ENCODE results near the gene DUOX2.

GRCh38 chr15:45118996-45119395, 5.0 kb upstream of the DUOX2 start:
- no peak for TF ChIP-seq SP1 (IDR thresholded peaks at IDR 0.05)
- no peak for TF ChIP-seq HDGF (IDR thresholded peaks at IDR 0.05; ENCODE audit: borderline replicate concordance)
- TF ChIP-seq CTBP1 (IDR thresholded peaks at IDR 0.05; ENCODE audit: borderline replicate concordance), result no peak
- TF ChIP-seq LEF1 (IDR thresholded peaks at IDR 0.05; ENCODE audit: borderline replicate concordance), result no peak
- no peak for TF ChIP-seq BHLHE40 (IDR thresholded peaks at IDR 0.05; ENCODE audit: borderline replicate concordance)
- TF ChIP-seq, protein P1, sequence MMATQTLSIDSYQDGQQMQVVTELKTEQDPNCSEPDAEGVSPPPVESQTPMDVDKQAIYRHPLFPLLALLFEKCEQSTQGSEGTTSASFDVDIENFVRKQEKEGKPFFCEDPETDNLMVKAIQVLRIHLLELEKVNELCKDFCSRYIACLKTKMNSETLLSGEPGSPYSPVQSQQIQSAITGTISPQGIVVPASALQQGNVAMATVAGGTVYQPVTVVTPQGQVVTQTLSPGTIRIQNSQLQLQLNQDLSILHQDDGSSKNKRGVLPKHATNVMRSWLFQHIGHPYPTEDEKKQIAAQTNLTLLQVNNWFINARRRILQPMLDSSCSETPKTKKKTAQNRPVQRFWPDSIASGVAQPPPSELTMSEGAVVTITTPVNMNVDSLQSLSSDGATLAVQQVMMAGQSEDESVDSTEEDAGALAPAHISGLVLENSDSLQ (IDR thresholded peaks at IDR 0.05), result no peak
- no peak for TF ChIP-seq SUZ12 (IDR thresholded peaks at IDR 0.05)
- no peak for TF ChIP-seq ELF4 (IDR thresholded peaks at IDR 0.05)
- no peak for TF ChIP-seq ARNT (IDR thresholded peaks at IDR 0.05)
- TF ChIP-seq ZNF384 (IDR thresholded peaks at IDR 0.05), result no peak
- no peak for TF ChIP-seq FOXK2 (IDR thresholded peaks at IDR 0.05)
- no peak for TF ChIP-seq TARDBP (IDR thresholded peaks at IDR 0.05)
- TF ChIP-seq NFRKB (IDR thresholded peaks at IDR 0.05), result no peak
- TF ChIP-seq FOXM1 (IDR thresholded peaks at IDR 0.05; ENCODE audit: borderline replicate concordance), result no peak
